Trophoblast cell (in vitro differentiated cells and primary cell): ENCODE results near the gene MVK.

Experiments used
- DNase-seq, 2 donors: peaks; one replicate each; pipeline ENCODE4 v3.0.0-alpha.2; 2016
- H2AFZ ChIP-seq: 2 replicates; pipeline ENCODE4 v1.6.1; 2013; ENCODE audit warnings: low read length, moderate library complexity, mild to moderate bottlenecking; ENCODE audit not compliant: insufficient read depth, poor library complexity
- H2AK5ac ChIP-seq: 2 replicates; pipeline ENCODE4 v1.6.1; 2013; ENCODE audit warnings: mild to moderate bottlenecking, low read length
- H2BK120ac ChIP-seq: 2 replicates; pipeline ENCODE4 v1.6.1; 2013; ENCODE audit warnings: low read length, mild to moderate bottlenecking, moderate library complexity; ENCODE audit not compliant: insufficient read depth, poor library complexity
- H2BK12ac ChIP-seq: 2 replicates; pipeline ENCODE4 v1.6.1; 2013; ENCODE audit warnings: mild to moderate bottlenecking, low read length, moderate library complexity
- H2BK5ac ChIP-seq: 2 replicates; pipeline ENCODE4 v1.6.1; 2013; ENCODE audit warnings: low read length, low read depth, moderate library complexity, mild to moderate bottlenecking; ENCODE audit not compliant: poor library complexity
- H3K14ac ChIP-seq: 2 replicates; pipeline ENCODE4 v1.6.1; 2013; ENCODE audit warnings: mild to moderate bottlenecking, low read length
- H3K18ac ChIP-seq: 2 replicates; pipeline ENCODE4 v1.6.1; 2013; ENCODE audit warnings: mild to moderate bottlenecking, low read length
- H3K23ac ChIP-seq: 2 replicates; pipeline ENCODE4 v1.6.1; 2013; ENCODE audit warnings: low read length
- H3K27ac ChIP-seq: 2 replicates; pipeline ENCODE4 v1.5.1; 2013; ENCODE audit warnings: low read depth, mild to moderate bottlenecking, inconsistent platforms, low read length, moderate library complexity
- H3K27me3 ChIP-seq: 2 replicates; pipeline ENCODE4 v1.6.1; 2013; ENCODE audit warnings: inconsistent platforms, mild to moderate bottlenecking, low read length, moderate library complexity; ENCODE audit not compliant: insufficient read depth
- H3K36me3 ChIP-seq, 2 experiments: 1 replicate in 1 of 2; 2 replicates in 1 of 2; pipeline ENCODE4 v1.6.1; 2013; ENCODE audit warnings: low read length in 2 of 2, mild to moderate bottlenecking in 2 of 2, moderate library complexity in 1 of 2; ENCODE audit not compliant: insufficient read depth in 2 of 2, control insufficient read depth in 1 of 2
- H3K4ac ChIP-seq: 2 replicates; pipeline ENCODE4 v1.6.1; 2013; ENCODE audit warnings: low read depth, mild to moderate bottlenecking, low read length, moderate library complexity
- H3K4me1 ChIP-seq, 2 experiments: 1 replicate in 1 of 2; 2 replicates in 1 of 2; pipeline ENCODE4 v1.6.1; 2013; ENCODE audit warnings: low read length in 2 of 2, mild to moderate bottlenecking in 2 of 2, moderate library complexity in 1 of 2; ENCODE audit not compliant: insufficient read depth in 2 of 2, control insufficient read depth in 1 of 2
- H3K4me2 ChIP-seq: 2 replicates; pipeline ENCODE4 v1.6.1; 2013; ENCODE audit warnings: inconsistent platforms, mild to moderate bottlenecking, low read length, moderate library complexity
- H3K4me3 ChIP-seq: 2 replicates; pipeline ENCODE4 v1.5.1; 2013; ENCODE audit warnings: mild to moderate bottlenecking, low read depth, low read length, inconsistent platforms
- H3K79me1 ChIP-seq: one replicate; pipeline ENCODE4 v1.6.1; 2013; ENCODE audit warnings: low read length
- H3K79me2 ChIP-seq: 2 replicates; pipeline ENCODE4 v1.6.1; 2013; ENCODE audit warnings: low read length, mild to moderate bottlenecking; ENCODE audit not compliant: control insufficient read depth, insufficient read depth, poor library complexity
- H3K9ac ChIP-seq: 2 replicates; pipeline ENCODE4 v1.6.1; 2013; ENCODE audit warnings: mild to moderate bottlenecking, low read length
- H3K9me3 ChIP-seq: 2 replicates; pipeline ENCODE4 v1.6.1; 2013; ENCODE audit warnings: low read depth, mild to moderate bottlenecking, control low read depth, inconsistent platforms, low read length; ENCODE audit not compliant: insufficient read depth
- H4K12ac ChIP-seq: 2 replicates; pipeline ENCODE4 v1.6.1; 2013; ENCODE audit warnings: low read depth, mild to moderate bottlenecking, low read length, moderate library complexity
- H4K8ac ChIP-seq: 2 replicates; pipeline ENCODE4 v1.6.1; 2013; ENCODE audit warnings: low read depth, mild to moderate bottlenecking, low read length, moderate library complexity
- H4K91ac ChIP-seq: one replicate; pipeline ENCODE4 v1.6.1; 2013; ENCODE audit warnings: low read depth, mild to moderate bottlenecking, low read length, moderate library complexity
- WGBS: extraction: QIAGEN DNeasy Blood & Tissue Kit; methylation state at CpG from one replicate; pipeline ENCODE4 v1.1.7; 2013; ENCODE audit warnings: missing lambda C conversion rate; ENCODE audit not compliant: insufficient read length, insufficient coverage; ENCODE audit errors: extremely low coverage; 5-methylcytosine and 5-hydroxymethylcytosine counted together

The MVK gene

DNA sequence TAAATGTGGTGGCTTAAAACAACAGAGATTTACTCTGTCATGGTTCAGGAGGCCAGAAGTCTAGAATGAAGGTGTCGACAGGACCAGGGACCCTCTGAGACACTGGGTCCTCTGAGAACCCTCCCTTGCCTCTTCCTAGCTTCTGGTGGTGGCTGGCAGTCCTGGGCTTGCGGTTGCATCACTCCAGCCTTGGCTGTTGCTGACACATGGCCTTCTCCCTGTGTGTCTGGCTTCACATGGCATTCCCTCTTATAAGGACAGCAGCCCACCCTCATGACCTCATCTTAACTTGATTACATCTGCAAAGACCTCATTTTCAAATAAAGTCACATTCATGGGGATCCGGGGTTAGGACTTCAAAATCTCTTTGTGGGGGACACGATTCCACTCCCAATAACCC, 36.9 kb downstream of the MVK start:
- Histone ChIP-seq H4K12ac (no peak overlapping the region), H2BK12ac (no peak overlapping the region), H3K79me2 (no peaks in the 10 kb centered on the region), H2AK5ac (no peak overlapping the region), H3K4me2 (no peak overlapping the region), H2BK5ac (no peak overlapping the region), H2BK120ac (no peak overlapping the region), H3K18ac (no peak overlapping the region), H4K91ac (no peak overlapping the region), H3K27ac (no peak overlapping the region), H3K23ac (no peak overlapping the region), H4K8ac (no peak overlapping the region), H3K79me1 (no peaks in the 10 kb centered on the region), H3K36me3 (no peaks in the 10 kb centered on the region), H3K4me3 (no peak overlapping the region), H3K9ac (no peak overlapping the region), H2AFZ (no peak overlapping the region), H3K27me3 (no peaks in the 10 kb centered on the region), H3K14ac (no peak overlapping the region), H3K4ac (no peak overlapping the region), H3K4me1 (no peaks in the 10 kb centered on the region), H3K9me3 (peaks cover 2% of the 10 kb centered on the region)
- no peak for DNase-seq
- no CpG with 5 or more reads among the region's 4 CpGs for WGBS

- Histone ChIP-seq H3K9ac (no peak overlapping the region), H2AK5ac (no peak overlapping the region), H4K91ac (no peak overlapping the region), H2BK12ac (no peak overlapping the region), H4K12ac (no peak overlapping the region), H3K14ac (no peak overlapping the region), H4K8ac (no peak overlapping the region), H3K4ac (no peak overlapping the region), H3K4me2 (no peak overlapping the region), H3K36me3 (no peaks in the 10 kb centered on the region), H3K79me1 (no peaks in the 10 kb centered on the region), H3K18ac (no peak overlapping the region), H3K27ac (no peak overlapping the region), H3K4me3 (no peak overlapping the region), H2BK5ac (no peak overlapping the region), H2BK120ac (no peak overlapping the region), H2AFZ (no peak overlapping the region), H3K27me3 (no peaks in the 10 kb centered on the region), H3K4me1 (no peaks in the 10 kb centered on the region), H3K23ac (no peak overlapping the region), H3K9me3 (peaks cover 2% of the 10 kb centered on the region), H3K79me2 (no peaks in the 10 kb centered on the region)
- no peak for DNase-seq
- no CpG with 5 or more reads among the region's 10 CpGs for WGBS
Observed at GRCh38 chr12:109611223-109611622, 37.6 kb downstream of the MVK start.

- Histone ChIP-seq H2BK12ac (no peak overlapping the region), H2BK5ac (no peak overlapping the region), H3K4me3 (no peak overlapping the region), H4K12ac (no peak overlapping the region), H3K79me1 (no peaks in the 10 kb centered on the region), H4K8ac (no peak overlapping the region), H3K23ac (no peak overlapping the region), H3K27me3 (no peaks in the 10 kb centered on the region), H2BK120ac (no peak overlapping the region), H3K79me2 (no peaks in the 10 kb centered on the region), H3K4ac (no peak overlapping the region), H3K14ac (no peak overlapping the region), H3K18ac (no peak overlapping the region), H3K9ac (no peak overlapping the region), H3K36me3 (no peaks in the 10 kb centered on the region), H2AK5ac (no peak overlapping the region), H3K4me2 (no peak overlapping the region), H3K4me1 (no peaks in the 10 kb centered on the region), H4K91ac (no peak overlapping the region), H2AFZ (no peak overlapping the region), H3K9me3 (peaks cover 2% of the 10 kb centered on the region), H3K27ac (no peak overlapping the region)
- no peak for DNase-seq
- WGBS: no CpG with 5 or more reads among the region's 3 CpGs
Observed at GRCh38 chr12:109612003-109612402, 38.4 kb downstream of the MVK start.

- Histone ChIP-seq H2BK120ac (no peak overlapping the region), H2BK5ac (no peak overlapping the region), H2AFZ (no peak overlapping the region), H2AK5ac (no peak overlapping the region), H3K36me3 (no peaks in the 10 kb centered on the region), H4K12ac (no peak overlapping the region), H3K27me3 (no peaks in the 10 kb centered on the region), H3K14ac (no peak overlapping the region), H3K4me3 (no peak overlapping the region), H3K9ac (no peak overlapping the region), H3K9me3 (peaks cover 2% of the 10 kb centered on the region), H3K27ac (no peak overlapping the region), H3K18ac (no peak overlapping the region), H3K4ac (no peak overlapping the region), H3K79me2 (no peaks in the 10 kb centered on the region), H3K23ac (no peak overlapping the region), H3K4me2 (no peak overlapping the region), H4K8ac (no peak overlapping the region), H3K79me1 (no peaks in the 10 kb centered on the region), H2BK12ac (no peak overlapping the region), H3K4me1 (no peaks in the 10 kb centered on the region), H4K91ac (no peak overlapping the region)
- no CpG with 5 or more reads among the region's 5 CpGs for WGBS
- peak in 1 of 2 donors; percentile 43 for DNase-seq
Observed at GRCh38 chr12:109612975-109613502, 39.4 kb downstream of the MVK start.
